Measurements from ENCODE around the gene GGCX.
A peak's percentile ranks its signal among the peaks of the same experiment; 100 is the strongest.

Gene GGCX

DNA sequence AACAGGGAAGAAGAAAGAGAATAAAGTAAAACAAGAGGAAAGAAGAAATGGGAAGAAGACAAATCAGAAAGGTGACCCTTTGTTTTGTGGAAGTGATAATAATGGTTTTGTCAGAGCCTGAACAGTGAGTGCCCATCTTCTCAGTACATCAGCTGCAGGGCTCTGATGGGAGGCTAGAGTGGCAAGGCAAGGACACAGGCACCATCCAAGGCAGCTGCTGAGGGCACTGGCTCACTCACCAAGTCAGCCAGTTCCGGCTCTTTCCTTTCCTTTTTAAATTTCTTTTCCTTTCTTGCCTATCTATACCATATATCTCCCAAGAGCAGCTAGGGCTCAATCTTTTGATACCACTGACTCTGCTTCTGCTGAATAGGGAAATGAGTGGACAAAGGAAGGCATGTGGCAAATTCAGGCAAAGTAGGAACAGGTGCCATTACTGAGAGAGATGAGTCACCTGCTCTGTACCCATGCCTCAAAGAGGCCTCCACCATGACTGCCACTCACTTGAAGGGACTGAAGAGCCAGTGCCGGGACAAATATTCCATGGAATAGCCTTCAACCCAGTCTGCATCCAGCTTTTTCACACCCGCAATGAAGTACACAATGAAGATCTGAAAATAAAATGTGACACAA is 6.2 kb downstream of the GGCX start:
- no peaks in the 10 kb centered on the region for H3K27me3 ChIP-seq (ENCODE audit: control insufficient read depth, low read length)
- H3K4me2 ChIP-seq (ENCODE audit: low read length): no peak overlapping the region
- 0 out of 2 replicates have a peak, but pooled peaks cover 2% of the 10 kb centered on the region for H3F3A ChIP-seq (ENCODE audit: control insufficient read depth, insufficient read depth)
- H3K27ac ChIP-seq (ENCODE audit: low read depth, low read length): no peak overlapping the region
- peaks cover 67% of the 10 kb centered on the region for H3K36me3 ChIP-seq (ENCODE audit: control insufficient read depth, low read length)
- TF ChIP-seq EZH2phosphoT487 (IDR thresholded peaks at IDR 0.05; ENCODE audit: borderline replicate concordance, low read length): no peak
- no peak for TF ChIP-seq CTCF (IDR thresholded peaks at IDR 0.05; ENCODE audit: low read depth, low read length, poor library complexity, severe bottlenecking)
- H3K9me3 ChIP-seq (ENCODE audit: control insufficient read depth, insufficient read depth, low read length): no peaks in the 10 kb centered on the region
- peaks cover 20% of the 10 kb centered on the region for H3K79me2 ChIP-seq (ENCODE audit: control insufficient read depth, low read length)
- no peaks in the 10 kb centered on the region for H4K20me1 ChIP-seq (ENCODE audit: control insufficient read depth, insufficient read depth, low read depth, low read length)
- no peak overlapping the region for H3K4me3 ChIP-seq (ENCODE audit: low read length)
- peaks cover 4% of the 10 kb centered on the region; the same call in 1 of the 2 replicates for H3K4me1 ChIP-seq (ENCODE audit: control insufficient read depth, low read length)
- H3K9me2 ChIP-seq (replicated peaks; ENCODE audit: control insufficient read depth, low read length): no peaks in the 10 kb centered on the region

DNA sequence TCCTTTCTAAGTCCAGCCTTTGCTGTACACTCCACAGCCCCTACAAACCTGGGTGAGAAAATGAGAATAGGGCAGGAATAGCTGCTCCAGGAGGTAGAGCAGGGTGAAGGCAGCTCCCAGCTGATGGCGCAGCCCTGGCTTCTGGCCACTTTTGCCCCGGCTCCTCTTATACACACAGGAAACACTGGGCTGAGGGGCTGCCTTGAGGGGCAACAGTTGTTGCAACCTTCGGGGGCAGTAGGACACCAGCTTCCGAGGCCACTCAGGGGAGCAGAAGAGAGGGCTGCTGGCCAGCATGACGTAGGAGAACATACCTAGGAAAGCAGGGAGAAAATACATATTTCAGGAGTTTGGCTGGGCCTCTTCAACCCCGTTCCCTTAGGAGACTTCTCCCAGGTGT is 8.1 kb downstream of the GGCX start:
- no peaks in the 10 kb centered on the region for H3K9me3 ChIP-seq (ENCODE audit: control insufficient read depth, insufficient read depth, low read length)
- no peak overlapping the region for H3K4me3 ChIP-seq (ENCODE audit: low read length)
- H3K27me3 ChIP-seq (ENCODE audit: control insufficient read depth, low read length): no peaks in the 10 kb centered on the region
- H3K4me1 ChIP-seq (ENCODE audit: control insufficient read depth, low read length): no peaks in the 10 kb centered on the region
- H3K4me2 ChIP-seq (ENCODE audit: low read length): no peak overlapping the region
- H3K36me3 ChIP-seq (ENCODE audit: control insufficient read depth, low read length): peaks cover 68% of the 10 kb centered on the region
- 0 out of 2 replicates have a peak, but pooled peaks cover 4% of the 10 kb centered on the region for H3K79me2 ChIP-seq (ENCODE audit: control insufficient read depth, low read length)
- peaks cover 10% of the 10 kb centered on the region for H3F3A ChIP-seq (ENCODE audit: control insufficient read depth, insufficient read depth)
- no peak overlapping the region for H3K27ac ChIP-seq (ENCODE audit: low read depth, low read length)
- TF ChIP-seq EZH2phosphoT487 (IDR thresholded peaks at IDR 0.05; ENCODE audit: borderline replicate concordance, low read length) (no peak), CTCF (IDR thresholded peaks at IDR 0.05; ENCODE audit: low read depth, low read length, poor library complexity, severe bottlenecking) (no peak)
- no peaks in the 10 kb centered on the region for H4K20me1 ChIP-seq (ENCODE audit: control insufficient read depth, insufficient read depth, low read depth, low read length)
- no peaks in the 10 kb centered on the region for H3K9me2 ChIP-seq (replicated peaks; ENCODE audit: control insufficient read depth, low read length)

DNA sequence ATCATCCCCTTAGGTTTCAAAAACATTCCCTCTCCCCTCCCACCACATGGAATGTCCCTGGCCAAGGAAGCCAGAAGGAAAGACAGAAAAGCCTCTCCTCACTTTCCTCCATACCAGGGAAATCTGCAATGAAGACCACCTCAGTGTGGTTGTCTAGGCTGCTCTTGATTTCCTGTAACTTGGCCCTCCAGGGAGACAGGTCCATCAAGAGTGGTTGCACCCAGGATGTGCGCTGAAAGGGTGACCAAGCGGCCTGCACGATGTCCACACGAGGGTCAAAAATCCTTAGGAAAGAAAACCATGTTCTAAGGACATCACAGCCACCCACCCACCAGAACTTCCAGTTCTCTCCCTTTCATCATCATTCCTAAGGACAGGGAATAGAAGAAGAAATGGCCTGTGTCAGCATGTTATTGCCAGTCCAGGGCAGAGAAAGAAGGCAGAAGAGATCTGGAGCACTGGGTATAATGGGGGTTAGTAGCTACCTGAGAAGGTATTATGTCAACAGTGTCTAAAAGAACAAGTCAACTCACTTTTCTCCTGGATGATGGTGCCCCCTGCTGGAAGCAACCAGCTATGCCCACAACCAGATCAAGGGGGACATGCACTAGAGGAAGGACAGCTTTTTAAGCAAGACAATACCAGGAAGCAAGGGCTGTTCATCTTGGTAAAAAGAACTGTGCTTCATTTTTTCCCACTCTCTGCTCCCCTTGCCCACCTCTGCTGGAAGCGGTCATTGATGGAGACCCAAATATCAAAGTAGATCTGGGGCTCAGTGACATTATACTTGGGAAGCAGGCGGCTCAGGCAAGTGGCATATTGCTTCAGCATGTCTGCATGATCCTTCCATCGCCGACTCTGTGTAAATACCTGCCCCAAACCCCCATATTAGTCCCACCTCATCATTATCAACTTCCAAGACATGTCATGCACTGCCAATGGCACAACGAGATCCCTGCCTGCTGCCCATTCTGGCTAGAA is 9.3 kb downstream of the GGCX start:
- no peak overlapping the region for H3K27ac ChIP-seq (ENCODE audit: low read depth, low read length)

More for the DNA sequence above, 9.3 kb downstream of the GGCX start:
- no peaks in the 10 kb centered on the region for H3K27me3 ChIP-seq (ENCODE audit: control insufficient read depth, low read length)
- H3K9me2 ChIP-seq (replicated peaks; ENCODE audit: control insufficient read depth, low read length): no peaks in the 10 kb centered on the region
- H3K4me2 ChIP-seq (ENCODE audit: low read length): no peak overlapping the region
- TF ChIP-seq EZH2phosphoT487 (IDR thresholded peaks at IDR 0.05; ENCODE audit: borderline replicate concordance, low read length) (no peak), CTCF (IDR thresholded peaks at IDR 0.05; ENCODE audit: low read depth, low read length, poor library complexity, severe bottlenecking) (peak; percentile 91)
- H4K20me1 ChIP-seq (ENCODE audit: control insufficient read depth, insufficient read depth, low read depth, low read length): no peaks in the 10 kb centered on the region
- no peaks in the 10 kb centered on the region for H3K79me2 ChIP-seq (ENCODE audit: control insufficient read depth, low read length)
- H3K4me3 ChIP-seq (ENCODE audit: low read length): no peak overlapping the region
- H3K36me3 ChIP-seq (ENCODE audit: control insufficient read depth, low read length): peaks cover 71% of the 10 kb centered on the region
- H3K9me3 ChIP-seq (ENCODE audit: control insufficient read depth, insufficient read depth, low read length): no peaks in the 10 kb centered on the region
- H3F3A ChIP-seq (ENCODE audit: control insufficient read depth, insufficient read depth): peaks cover 22% of the 10 kb centered on the region
- H3K4me1 ChIP-seq (ENCODE audit: control insufficient read depth, low read length): no peaks in the 10 kb centered on the region

Data from DOHH2 (cell line).